ENCODE results near the gene SMG6.

GRCh38 chr17:2211661-2212399, 91.8 kb downstream of the SMG6 start:
- TF ChIP-seq, protein P1, sequence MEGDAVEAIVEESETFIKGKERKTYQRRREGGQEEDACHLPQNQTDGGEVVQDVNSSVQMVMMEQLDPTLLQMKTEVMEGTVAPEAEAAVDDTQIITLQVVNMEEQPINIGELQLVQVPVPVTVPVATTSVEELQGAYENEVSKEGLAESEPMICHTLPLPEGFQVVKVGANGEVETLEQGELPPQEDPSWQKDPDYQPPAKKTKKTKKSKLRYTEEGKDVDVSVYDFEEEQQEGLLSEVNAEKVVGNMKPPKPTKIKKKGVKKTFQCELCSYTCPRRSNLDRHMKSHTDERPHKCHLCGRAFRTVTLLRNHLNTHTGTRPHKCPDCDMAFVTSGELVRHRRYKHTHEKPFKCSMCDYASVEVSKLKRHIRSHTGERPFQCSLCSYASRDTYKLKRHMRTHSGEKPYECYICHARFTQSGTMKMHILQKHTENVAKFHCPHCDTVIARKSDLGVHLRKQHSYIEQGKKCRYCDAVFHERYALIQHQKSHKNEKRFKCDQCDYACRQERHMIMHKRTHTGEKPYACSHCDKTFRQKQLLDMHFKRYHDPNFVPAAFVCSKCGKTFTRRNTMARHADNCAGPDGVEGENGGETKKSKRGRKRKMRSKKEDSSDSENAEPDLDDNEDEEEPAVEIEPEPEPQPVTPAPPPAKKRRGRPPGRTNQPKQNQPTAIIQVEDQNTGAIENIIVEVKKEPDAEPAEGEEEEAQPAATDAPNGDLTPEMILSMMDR (IDR thresholded peaks at IDR 0.05), result no peak
- no peak for TF ChIP-seq POLR2A (IDR thresholded peaks at IDR 0.05)
